HEK293T (cell line): ENCODE data around the gene C17orf100.

Experiments
- CTCF ChIA-PET: fragments of 350-600 bp; formaldehyde crosslinking; extraction: SDS; loops from one replicate; lab custom pipeline; 2021; ENCODE audit warnings: antibody characterized with exemption, inconsistent platforms; lab: Yijun Ruan, JAX
- POLR2A ChIA-PET: fragments of 350-600 bp; formaldehyde crosslinking; extraction: SDS; loops from one replicate; lab custom pipeline; 2020; ENCODE audit warnings: antibody characterized with exemption, inconsistent platforms; lab: Yijun Ruan, JAX
- DNase-seq: peaks from one replicate; pipeline ENCODE4 v3.0.0; 2012; ENCODE audit warnings: mixed read lengths; ENCODE audit errors: extremely low spot score
- ARNT ChIP-seq: fragments of 450-650 bp; IDR thresholded peaks from 2 replicates; pipeline ENCODE4 v1.6.1; 2017; ENCODE audit warnings: mild to moderate bottlenecking
- BHLHE40 ChIP-seq: fragments of 450-650 bp; IDR thresholded peaks from 2 replicates; pipeline ENCODE4 v1.6.1; 2016; ENCODE audit warnings: mild to moderate bottlenecking, moderate library complexity, borderline replicate concordance
- CTBP1 ChIP-seq: fragments of 450-650 bp; IDR thresholded peaks from 2 replicates; pipeline ENCODE4 v1.6.1; 2016; ENCODE audit warnings: borderline replicate concordance
- ELF4 ChIP-seq: fragments of 450-650 bp; IDR thresholded peaks from 2 replicates; pipeline ENCODE4 v1.6.1; 2017; ENCODE audit warnings: antibody characterized with exemption
- FOXA1 ChIP-seq: fragments of 450-650 bp; IDR thresholded peaks from 2 replicates; pipeline ENCODE4 v1.6.1; 2016; ENCODE audit warnings: mild to moderate bottlenecking
- FOXK2 ChIP-seq: fragments of 450-650 bp; IDR thresholded peaks from 2 replicates; pipeline ENCODE4 v1.6.1; 2016; ENCODE audit warnings: mild to moderate bottlenecking
- FOXM1 ChIP-seq: fragments of 450-650 bp; IDR thresholded peaks from 2 replicates; pipeline ENCODE4 v1.6.1; 2017; ENCODE audit warnings: mild to moderate bottlenecking, borderline replicate concordance
- HDGF ChIP-seq: fragments of 450-650 bp; IDR thresholded peaks from 2 replicates; pipeline ENCODE4 v1.6.1; 2017; ENCODE audit warnings: antibody characterized with exemption, borderline replicate concordance
- L3MBTL2 ChIP-seq: fragments of 450-650 bp; conservative IDR thresholded peaks from 2 replicates; pipeline ENCODE4 v1.6.1; 2016; ENCODE audit warnings: mild to moderate bottlenecking
- LEF1 ChIP-seq: fragments of 450-650 bp; IDR thresholded peaks from 2 replicates; pipeline ENCODE4 v1.6.1; 2017; ENCODE audit warnings: mild to moderate bottlenecking, borderline replicate concordance
- NFRKB ChIP-seq: fragments of 450-650 bp; IDR thresholded peaks from 2 replicates; pipeline ENCODE4 v1.6.1; 2016; ENCODE audit warnings: mild to moderate bottlenecking, moderate library complexity
- SP1 ChIP-seq: fragments of 450-650 bp; IDR thresholded peaks from 2 replicates; pipeline ENCODE4 v1.6.1; 2017
- SUZ12 ChIP-seq: fragments of 450-650 bp; IDR thresholded peaks from 2 replicates; pipeline ENCODE4 v1.6.1; 2016; ENCODE audit warnings: mild to moderate bottlenecking
- TARDBP ChIP-seq: fragments of 450-650 bp; IDR thresholded peaks from 2 replicates; pipeline ENCODE4 v1.6.1; 2016
- ZNF384 ChIP-seq: fragments of 450-650 bp; IDR thresholded peaks from 2 replicates; pipeline ENCODE4 v1.6.1; 2016
- TF ChIP-seq, protein P1 (sequence below): fragments of 450-650 bp; IDR thresholded peaks from 2 replicates; pipeline ENCODE4 v1.6.1; 2016

Gene C17orf100

DNA sequence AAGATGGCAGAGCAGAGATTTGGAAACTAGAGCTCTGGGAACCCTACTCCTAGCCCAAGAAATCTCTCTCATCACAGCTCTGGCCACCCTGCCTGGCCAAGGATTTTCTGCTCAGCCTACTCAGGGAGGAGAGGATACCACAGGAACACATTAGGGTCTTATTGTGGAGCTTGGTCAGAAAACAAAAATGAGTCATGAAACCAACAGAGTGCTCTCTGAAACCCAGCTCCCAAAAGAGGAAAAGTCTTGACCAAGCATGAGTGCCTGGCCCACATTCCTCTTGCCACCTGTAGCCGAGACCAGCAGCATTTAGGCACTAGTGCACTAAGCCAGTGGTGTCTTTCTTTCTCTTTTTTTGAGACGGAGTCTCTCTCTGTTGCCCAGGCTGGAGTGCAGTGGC lies 43.5 kb downstream of the C17orf100 start:
- TF ChIP-seq CTBP1 (no peak), ZNF384 (no peak), FOXK2 (no peak), HDGF (no peak), SP1 (no peak), ARNT (no peak), FOXM1 (no peak), L3MBTL2 (no peak), FOXA1 (no peak), ELF4 (no peak), NFRKB (no peak), LEF1 (no peak), TARDBP (no peak)
- ChIA-PET POLR2A (no interaction called here), CTCF (no interaction called here)

DNA sequence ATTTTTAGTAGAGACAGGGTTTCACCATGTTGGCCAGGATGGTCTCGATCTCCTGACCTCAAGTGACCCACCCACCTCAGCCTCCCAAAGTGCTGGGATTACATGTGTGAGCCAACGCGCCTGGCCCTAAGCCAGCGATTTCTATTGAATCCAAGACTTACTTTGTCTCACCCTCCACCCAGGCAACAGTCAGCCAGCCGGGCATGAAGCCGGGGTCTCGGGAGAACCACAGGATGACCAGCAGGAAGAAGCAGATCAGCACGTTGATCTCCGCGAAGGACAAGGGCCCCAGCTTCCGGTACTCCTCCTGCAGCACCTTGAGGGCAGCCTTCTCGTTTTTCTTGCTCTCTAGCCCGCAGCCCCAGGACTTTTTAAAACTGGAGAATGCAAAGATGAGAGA lies 44.0 kb downstream of the C17orf100 start:
- ChIA-PET POLR2A (no interaction called here), CTCF (no interaction called here)
- no peak for TF ChIP-seq ELF4
- DNase-seq, result no peak

More for the DNA sequence above, 43.5 kb downstream of the C17orf100 start:
- no peak for DNase-seq

DNA sequence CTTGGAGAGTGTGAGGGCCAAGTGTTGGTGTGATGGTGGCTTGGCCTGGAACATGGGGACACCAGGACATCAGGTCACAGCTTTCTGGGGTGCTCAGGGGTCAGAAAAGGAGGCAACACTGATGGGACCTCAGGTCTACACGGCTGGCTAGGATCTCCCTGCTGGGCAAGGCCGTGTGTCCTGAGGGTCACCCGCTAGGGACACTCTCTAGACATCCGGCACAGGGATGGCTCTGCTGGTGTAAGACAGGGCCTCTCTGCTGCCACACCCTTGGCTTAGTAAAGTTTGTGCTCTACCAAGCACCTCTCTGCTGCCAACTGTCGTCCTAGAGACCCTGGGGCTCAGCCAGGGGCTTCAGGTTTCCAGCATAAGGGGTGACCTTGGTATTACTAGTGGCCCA lies 45.3 kb downstream of the C17orf100 start:
- POLR2A ChIA-PET, result no interaction called here
- no peak for DNase-seq
- TF ChIP-seq ELF4 (no peak), NFRKB (no peak), TARDBP (no peak), FOXK2 (no peak)
- CTCF ChIA-PET, result no interaction called here

DNA sequence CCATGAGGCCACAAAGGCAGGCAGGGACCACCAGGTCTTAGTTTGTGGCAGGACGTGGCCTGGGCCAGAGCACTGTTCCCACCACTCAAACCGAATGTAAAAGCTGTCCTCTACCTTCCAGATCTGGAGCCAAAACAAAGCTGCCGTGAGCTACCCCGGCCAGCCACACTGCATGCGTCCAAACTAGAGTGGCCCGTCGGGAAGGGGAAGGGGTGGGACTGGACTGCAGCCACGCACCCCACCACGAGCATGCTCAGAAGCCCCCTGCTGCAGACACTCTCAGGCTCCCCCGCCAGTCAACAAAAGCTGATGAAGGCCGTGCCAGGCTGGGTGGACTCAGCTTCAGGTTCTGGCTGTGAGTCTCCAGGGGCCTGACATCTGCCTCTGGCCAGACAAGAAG lies 46.4 kb downstream of the C17orf100 start:
- CTCF ChIA-PET, result no interaction called here
- POLR2A ChIA-PET, result no interaction called here
- TF ChIP-seq TARDBP (no peak), ZNF384 (no peak), FOXK2 (no peak), ELF4 (no peak), CTBP1 (no peak), L3MBTL2 (no peak), BHLHE40 (no peak), LEF1 (no peak), HDGF (no peak), NFRKB (no peak), ARNT (no peak), FOXA1 (no peak), SP1 (no peak), SUZ12 (no peak), FOXM1 (no peak)
- TF ChIP-seq, protein P1, sequence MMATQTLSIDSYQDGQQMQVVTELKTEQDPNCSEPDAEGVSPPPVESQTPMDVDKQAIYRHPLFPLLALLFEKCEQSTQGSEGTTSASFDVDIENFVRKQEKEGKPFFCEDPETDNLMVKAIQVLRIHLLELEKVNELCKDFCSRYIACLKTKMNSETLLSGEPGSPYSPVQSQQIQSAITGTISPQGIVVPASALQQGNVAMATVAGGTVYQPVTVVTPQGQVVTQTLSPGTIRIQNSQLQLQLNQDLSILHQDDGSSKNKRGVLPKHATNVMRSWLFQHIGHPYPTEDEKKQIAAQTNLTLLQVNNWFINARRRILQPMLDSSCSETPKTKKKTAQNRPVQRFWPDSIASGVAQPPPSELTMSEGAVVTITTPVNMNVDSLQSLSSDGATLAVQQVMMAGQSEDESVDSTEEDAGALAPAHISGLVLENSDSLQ, result no peak
- no peak for DNase-seq

DNA sequence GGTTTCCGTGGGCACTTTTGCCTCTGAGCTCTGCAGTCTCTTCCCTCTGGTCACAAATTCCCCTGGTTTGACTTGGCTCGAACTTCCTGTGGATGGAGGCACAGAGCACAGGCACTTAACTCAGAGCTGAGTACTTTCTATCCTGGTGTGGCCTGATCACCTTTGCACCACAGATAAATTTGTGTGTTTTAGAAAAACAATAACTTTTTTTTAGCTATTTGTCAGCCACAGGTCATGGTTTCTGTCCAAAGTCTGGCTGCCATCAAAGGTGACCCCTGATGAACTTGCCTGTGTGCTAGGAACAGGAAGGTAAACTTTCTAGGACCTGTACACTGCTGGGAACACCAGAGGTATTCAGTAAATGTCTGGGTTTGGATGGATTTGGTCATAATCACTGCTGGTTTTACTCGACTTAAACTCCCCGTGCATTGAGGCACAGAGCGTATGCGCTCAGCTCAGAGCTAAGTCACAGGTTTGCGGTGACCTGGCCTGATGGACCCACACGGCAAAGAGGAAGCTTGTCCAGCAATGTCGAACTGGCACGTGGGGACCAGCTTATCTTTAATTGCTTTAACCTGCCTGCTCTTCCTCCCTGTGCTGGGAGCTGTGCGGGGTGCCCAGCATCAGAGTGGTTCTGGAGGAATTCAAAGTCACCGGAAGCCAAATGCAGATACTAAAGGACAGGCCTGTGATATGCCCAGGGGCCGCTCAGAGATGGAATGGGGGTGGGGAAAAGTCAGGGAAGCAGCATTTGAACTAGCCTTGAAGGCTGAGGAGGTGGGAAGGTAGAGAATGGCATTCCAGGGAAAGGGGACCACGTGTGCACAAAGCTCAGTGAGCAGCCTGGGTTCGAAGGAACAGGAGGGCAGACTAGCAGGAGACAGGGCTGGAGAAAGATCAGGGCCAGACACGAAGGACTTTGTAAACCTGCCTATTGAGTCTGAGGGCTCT lies 48.7 kb downstream of the C17orf100 start:
- DNase-seq, result no peak
- TF ChIP-seq L3MBTL2 (no peak), ELF4 (no peak), SP1 (no peak), ZNF384 (no peak), BHLHE40 (no peak), TARDBP (no peak), NFRKB (no peak), FOXM1 (no peak), CTBP1 (no peak), SUZ12 (no peak), LEF1 (no peak), ARNT (no peak), HDGF (no peak), FOXK2 (no peak), FOXA1 (no peak)
- TF ChIP-seq, protein P1, result no peak
- ChIA-PET CTCF (no interaction called here), POLR2A (no interaction called here)

DNA sequence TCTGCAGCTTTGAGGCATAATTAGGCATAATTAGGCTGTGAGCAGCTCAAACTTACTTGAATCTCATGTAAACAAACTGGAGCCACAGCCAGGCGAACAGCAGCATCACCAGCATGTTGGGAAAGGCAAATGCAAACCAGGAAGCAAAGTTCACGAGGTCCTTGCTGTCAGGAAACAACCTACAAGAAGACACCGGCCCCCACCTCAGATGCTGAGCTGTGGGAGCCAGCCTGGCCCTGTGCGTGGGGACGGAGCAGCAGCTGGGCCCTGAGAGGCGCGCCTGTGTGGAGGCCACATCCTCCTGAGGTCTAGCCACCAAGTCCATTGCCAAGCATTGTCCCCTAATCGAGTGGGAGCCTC lies 49.4 kb downstream of the C17orf100 start:
- ChIA-PET POLR2A (no interaction called here), CTCF (interaction anchor here (1.4 kb wide), 1 partner anchor 8 kb away, joined by 3 read pairs; no protein-coding TSS in a partner anchor)
- DNase-seq, result no peak
- TF ChIP-seq TARDBP (no peak), LEF1 (no peak), ARNT (no peak), ELF4 (no peak), L3MBTL2 (no peak), NFRKB (no peak), FOXA1 (no peak), BHLHE40 (no peak), FOXM1 (no peak), SP1 (no peak)
- TF ChIP-seq, protein P1, result no peak
